Testis (tissue), 2 donors: ENCODE results near the gene OSR1.

Experiments
- POLR2A ChIP-seq: fragments of 450-650 bp; IDR thresholded peaks from one replicate; pipeline ENCODE4 v1.6.1; 2017; ENCODE audit warnings: antibody characterized with exemption, mild to moderate bottlenecking, moderate library complexity
- TF ChIP-seq, protein P1 (sequence below), 3 experiments: fragments of 450-650 bp in 2 of 3; fragments of 200-600 bp in 1 of 3; sonication (generic) in 1 of 3; IDR thresholded peaks; one replicate each; pipeline ENCODE4 v1.5.1; 2016 to 2019; ENCODE audit warnings: antibody characterized with exemption in 3 of 3, mild to moderate bottlenecking in 2 of 3, moderate library complexity in 1 of 3

GRCh38 chr2:19351499-19351898 lies 6.9 kb downstream of the OSR1 start:
- TF ChIP-seq, protein P1, sequence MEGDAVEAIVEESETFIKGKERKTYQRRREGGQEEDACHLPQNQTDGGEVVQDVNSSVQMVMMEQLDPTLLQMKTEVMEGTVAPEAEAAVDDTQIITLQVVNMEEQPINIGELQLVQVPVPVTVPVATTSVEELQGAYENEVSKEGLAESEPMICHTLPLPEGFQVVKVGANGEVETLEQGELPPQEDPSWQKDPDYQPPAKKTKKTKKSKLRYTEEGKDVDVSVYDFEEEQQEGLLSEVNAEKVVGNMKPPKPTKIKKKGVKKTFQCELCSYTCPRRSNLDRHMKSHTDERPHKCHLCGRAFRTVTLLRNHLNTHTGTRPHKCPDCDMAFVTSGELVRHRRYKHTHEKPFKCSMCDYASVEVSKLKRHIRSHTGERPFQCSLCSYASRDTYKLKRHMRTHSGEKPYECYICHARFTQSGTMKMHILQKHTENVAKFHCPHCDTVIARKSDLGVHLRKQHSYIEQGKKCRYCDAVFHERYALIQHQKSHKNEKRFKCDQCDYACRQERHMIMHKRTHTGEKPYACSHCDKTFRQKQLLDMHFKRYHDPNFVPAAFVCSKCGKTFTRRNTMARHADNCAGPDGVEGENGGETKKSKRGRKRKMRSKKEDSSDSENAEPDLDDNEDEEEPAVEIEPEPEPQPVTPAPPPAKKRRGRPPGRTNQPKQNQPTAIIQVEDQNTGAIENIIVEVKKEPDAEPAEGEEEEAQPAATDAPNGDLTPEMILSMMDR (IDR thresholded peaks at IDR 0.05): no peak
- TF ChIP-seq POLR2A: no peak
